Fibroblast of the aortic adventitia (primary cell): ENCODE data around the gene ANKH. TPM values are rescaled to one million over a fixed set of nuclear protein-coding genes. Genes with fewer than 3 reads are reported as not detected.

Experiments
- DNase-seq: peaks from one replicate; pipeline ENCODE4 v3.0.0-alpha.2; 2010; ENCODE audit warnings: low read depth
- H3K4me3 ChIP-seq: 2 replicates; pipeline ENCODE4 v1.5.1; 2011; ENCODE audit warnings: low read depth, mild to moderate bottlenecking, control low read depth, low read length, moderate library complexity
- total RNA-seq: library from RNA; depleted of rRNA; stranded (reverse); fragments of >200 nt; gene quantifications from 2 replicates; pipeline ENCODE4 v1.2.3, GENCODE V29; 2012; ENCODE audit warnings: low replicate concordance
- TF ChIP-seq, protein P1 (sequence below): IDR thresholded peaks from 2 replicates; pipeline ENCODE4 v1.5.1; 2011; ENCODE audit warnings: mild to moderate bottlenecking, low read length, control low read depth, inconsistent platforms; ENCODE audit not compliant: insufficient read depth

ANKH gene
- total RNA-seq, 1 donor = 82.2 TPM

DNA sequence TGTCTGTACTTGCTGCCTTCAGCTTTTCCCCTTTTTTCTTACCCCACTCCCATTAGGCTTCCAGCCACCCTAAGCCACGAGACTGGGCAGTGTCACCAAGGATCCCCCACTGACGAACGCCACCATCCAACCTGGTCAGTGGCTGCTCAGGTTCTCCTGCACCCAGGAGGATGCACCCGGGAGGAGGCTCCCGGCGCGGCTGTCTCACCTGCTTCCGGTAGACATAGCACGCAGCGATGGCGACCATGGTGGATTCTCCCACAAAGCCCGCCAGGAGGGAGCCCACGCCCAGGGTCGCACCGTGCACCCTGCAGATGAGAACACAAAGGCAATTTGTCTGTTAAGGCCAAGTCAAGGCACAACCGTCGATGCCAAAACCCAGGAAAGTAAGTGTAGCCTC lies 158.9 kb downstream of the ANKH start:
- TF ChIP-seq, protein P1, sequence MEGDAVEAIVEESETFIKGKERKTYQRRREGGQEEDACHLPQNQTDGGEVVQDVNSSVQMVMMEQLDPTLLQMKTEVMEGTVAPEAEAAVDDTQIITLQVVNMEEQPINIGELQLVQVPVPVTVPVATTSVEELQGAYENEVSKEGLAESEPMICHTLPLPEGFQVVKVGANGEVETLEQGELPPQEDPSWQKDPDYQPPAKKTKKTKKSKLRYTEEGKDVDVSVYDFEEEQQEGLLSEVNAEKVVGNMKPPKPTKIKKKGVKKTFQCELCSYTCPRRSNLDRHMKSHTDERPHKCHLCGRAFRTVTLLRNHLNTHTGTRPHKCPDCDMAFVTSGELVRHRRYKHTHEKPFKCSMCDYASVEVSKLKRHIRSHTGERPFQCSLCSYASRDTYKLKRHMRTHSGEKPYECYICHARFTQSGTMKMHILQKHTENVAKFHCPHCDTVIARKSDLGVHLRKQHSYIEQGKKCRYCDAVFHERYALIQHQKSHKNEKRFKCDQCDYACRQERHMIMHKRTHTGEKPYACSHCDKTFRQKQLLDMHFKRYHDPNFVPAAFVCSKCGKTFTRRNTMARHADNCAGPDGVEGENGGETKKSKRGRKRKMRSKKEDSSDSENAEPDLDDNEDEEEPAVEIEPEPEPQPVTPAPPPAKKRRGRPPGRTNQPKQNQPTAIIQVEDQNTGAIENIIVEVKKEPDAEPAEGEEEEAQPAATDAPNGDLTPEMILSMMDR = no peak
- DNase-seq = no peak
- H3K4me3 ChIP-seq = no peak overlapping the region

DNA sequence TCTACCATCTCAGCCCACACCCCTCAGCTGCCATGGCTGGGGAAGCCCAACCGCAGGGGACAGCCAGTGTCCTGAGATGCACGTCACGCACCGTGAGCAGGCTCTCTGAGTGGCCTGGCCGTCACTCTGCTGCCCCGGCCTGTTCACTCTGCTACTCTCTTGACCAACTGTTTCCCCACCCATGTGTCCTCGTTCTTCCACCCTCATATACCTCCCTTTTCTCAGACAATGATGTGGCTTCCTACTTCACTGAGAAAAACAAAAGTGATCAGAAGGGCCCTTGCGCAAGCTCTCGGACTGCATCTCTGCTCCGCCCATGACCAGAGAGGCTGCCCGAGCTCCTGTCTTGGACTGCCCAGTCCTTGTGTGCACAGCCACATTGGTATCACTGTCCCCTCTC lies 159.4 kb downstream of the ANKH start:
- no peak for DNase-seq
- TF ChIP-seq, protein P1 = no peak
- no peak overlapping the region for H3K4me3 ChIP-seq

DNA sequence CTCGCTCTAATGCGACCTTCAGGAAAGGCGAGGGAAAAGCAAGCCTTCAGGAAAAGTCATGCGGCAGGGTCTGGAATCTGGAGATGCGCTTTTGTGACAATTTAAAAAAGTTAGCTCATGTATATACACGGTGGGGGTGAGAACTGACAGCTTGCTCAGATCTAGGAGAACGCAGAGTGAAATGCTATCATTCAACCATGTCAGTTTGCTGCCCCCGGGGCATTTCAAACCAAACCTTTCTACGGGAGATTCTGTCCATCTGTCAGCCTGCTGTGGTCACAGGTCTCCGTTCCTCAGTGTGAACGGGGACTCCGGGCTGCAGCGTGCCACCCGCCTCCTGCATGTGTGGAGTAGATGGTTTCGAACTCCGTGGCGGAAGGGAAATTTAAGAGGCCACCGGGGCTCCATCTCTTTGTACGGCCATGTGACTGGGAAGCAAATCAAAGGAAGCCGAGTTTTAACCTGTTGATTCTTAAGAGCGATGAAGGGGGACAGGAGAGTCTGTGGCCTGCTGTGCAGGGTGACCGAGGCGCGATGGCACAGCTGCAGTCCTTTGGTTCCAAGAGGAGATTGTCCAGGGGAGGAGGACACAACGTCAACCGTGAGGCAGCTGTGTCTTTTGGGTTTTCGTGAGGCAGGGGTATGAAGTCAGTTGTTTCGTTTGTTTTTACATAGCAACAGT lies 161.1 kb downstream of the ANKH start:
- no peak overlapping the region for H3K4me3 ChIP-seq
- TF ChIP-seq, protein P1 = no peak
- DNase-seq = no peak

DNA sequence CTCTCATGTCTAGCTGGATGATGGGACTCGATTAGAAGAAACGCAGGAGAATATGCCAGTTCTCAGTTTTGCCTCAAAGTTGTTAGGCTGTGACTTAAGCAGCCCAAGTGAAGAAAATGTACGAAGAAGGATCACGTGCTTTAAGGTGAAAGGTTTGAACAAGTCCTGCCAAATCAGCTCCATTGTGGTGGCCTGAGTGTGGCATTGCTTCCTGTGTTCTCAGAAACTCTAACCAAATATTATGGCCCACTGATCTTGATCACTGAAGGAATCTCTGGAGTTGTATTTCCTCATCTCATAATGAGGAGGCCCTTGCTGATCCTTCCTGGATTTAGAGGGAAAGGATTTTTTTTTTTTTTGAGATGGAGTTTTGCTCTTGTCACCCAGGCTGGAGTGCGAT lies 163.0 kb downstream of the ANKH start:
- no peak overlapping the region for H3K4me3 ChIP-seq
- TF ChIP-seq, protein P1 = no peak

DNA sequence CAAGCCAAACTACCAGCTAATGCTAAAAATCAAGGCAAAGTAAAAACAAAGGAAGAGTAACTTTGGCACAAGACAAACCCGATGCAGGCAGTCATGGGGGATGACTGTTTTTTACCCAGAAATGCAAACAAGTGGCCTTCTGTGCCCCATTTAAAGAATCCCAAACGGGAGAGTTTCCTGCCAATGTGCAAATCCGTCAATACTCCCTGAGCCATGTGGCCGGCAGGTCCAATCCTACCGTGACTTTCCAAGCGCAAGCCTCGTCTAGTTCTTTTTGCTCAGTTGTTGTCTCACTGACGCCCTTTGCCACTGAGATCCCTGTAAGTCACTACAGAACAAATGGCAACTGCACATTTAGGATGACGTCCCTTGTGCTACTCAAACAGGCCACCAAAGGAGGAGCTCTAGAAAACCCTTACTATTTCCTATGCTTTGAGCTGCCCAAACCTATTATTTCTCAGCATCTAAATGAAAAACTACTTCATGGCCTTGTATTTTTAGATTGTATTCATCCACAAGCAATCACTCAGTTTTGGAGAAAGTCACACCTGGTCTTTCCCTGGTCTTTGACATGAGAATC lies 163.7 kb downstream of the ANKH start:
- H3K4me3 ChIP-seq = no peak overlapping the region
- TF ChIP-seq, protein P1 = no peak

More for the DNA sequence above, 163.0 kb downstream of the ANKH start:
- no peak for DNase-seq

DNA sequence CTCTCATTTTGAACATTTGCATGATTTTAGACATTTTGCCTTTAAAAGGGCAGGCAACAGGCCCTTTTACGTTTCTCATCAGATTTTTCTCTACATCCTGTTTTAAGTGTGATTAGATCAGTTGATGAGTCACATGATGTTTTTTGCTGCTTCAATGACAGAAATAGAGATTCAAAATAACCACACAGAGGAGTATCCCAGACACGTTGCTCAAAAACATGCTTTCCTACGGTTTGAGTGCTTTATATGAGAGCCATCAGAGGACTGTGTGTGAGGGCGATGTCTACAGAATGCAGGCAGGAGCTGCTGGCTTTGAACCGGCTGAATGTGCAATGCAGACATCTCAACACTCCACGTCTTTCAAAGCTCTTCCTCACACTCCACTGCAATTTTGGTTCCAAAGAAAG lies 165.0 kb downstream of the ANKH start:
- H3K4me3 ChIP-seq = no peak overlapping the region
- TF ChIP-seq, protein P1 = no peak
- DNase-seq = peak; percentile 56

More for the DNA sequence above, 163.7 kb downstream of the ANKH start:
- DNase-seq = no peak
